HG02798 (cell line): ENCODE results near the gene ANO7.

Experiments used
- ATAC-seq: cut with Tn5 transposase; IDR thresholded peaks from one replicate; pipeline ENCODE4 v1.9.1; 2021; ENCODE audit warnings: mild to moderate bottlenecking; ENCODE audit not compliant: unreplicated experiment, poor library complexity

Gene ANO7

DNA sequence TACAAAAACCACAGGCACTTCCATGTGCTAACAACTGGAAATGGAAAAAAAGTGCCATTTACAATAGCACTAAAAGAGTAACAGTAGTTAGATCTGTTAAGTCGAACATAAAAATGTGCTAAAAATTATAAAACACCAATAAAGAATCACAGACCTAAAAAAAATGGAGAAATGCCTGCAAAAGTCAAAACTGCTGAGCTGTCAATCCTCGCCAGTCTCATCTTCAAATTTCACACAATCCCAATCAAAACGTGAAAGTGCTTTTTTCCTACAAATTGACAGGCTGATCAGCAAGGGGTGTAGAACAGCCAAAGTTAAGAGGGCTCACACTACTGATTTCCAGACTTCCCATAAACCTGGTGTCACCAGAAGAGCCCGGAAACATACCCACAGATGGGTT is 53.2 kb downstream of the ANO7 start:
- no peak for ATAC-seq

- ATAC-seq: no peak
Measured at GRCh38 chr2:241242306-241242705, 53.8 kb downstream of the ANO7 start.

GRCh38 chr2:241244368-241244767 is 55.9 kb downstream of the ANO7 start:
- ATAC-seq: no peak

- no peak for ATAC-seq
Measured at GRCh38 chr2:241248289-241248688, 59.8 kb downstream of the ANO7 start.

GRCh38 chr2:241248897-241249296 is 60.4 kb downstream of the ANO7 start:
- no peak for ATAC-seq

DNA sequence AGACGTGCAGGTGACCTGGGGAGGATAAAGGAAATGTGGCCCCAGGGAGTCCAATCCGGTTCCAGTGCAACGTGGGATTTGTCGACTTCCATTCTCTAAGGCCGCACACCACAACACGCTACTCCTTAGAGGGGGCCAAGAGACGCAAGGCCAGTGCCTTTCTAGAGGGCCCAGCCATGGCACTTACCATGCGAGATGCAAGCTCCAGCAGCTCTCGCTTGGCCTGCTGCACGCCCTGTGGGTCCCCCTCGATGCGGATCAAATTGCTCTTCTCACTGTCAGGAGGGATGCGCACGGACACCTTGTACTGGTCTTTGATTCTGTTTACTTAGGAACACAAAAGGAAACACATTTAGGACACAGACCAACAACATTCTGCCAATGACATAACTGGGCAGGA is 61.2 kb downstream of the ANO7 start:
- ATAC-seq: no peak

- no peak for ATAC-seq
Measured at GRCh38 chr2:241252778-241253475, 64.5 kb downstream of the ANO7 start.

GRCh38 chr2:241254904-241255351 is 66.5 kb downstream of the ANO7 start:
- no peak for ATAC-seq

- no peak for ATAC-seq
Measured at GRCh38 chr2:241255542-241256167, 67.2 kb downstream of the ANO7 start.

- no peak for ATAC-seq
Measured at GRCh38 chr2:241256168-241256545, 67.7 kb downstream of the ANO7 start.

DNA sequence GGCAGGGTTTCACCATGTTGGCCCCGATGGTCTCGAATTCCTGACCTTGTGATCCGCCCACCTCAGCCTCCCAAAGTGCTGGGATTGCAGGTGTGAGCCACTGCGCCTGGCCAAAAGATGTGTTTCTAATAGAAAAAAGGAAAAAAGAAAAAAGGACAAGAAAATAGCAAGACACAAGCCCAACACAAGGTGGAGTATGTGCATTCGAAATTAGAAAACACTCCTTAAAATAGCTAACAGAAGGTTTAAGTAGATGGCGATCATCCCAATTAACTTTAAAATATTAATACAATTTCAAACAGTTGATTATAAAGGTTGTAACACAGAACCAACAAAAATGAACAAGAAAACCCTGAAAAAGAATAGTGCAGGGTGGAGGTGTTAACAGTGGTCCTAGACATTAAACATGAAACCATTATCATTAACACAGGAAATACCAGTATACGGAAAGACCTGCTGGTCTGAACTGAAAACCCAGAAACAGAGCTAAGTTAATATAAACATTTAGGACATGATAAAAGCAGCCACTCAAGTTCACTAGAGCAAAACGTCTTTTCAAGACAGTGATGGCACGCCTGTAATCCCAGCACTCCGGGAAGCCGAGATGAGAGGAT is 69.0 kb downstream of the ANO7 start:
- no peak for ATAC-seq

DNA sequence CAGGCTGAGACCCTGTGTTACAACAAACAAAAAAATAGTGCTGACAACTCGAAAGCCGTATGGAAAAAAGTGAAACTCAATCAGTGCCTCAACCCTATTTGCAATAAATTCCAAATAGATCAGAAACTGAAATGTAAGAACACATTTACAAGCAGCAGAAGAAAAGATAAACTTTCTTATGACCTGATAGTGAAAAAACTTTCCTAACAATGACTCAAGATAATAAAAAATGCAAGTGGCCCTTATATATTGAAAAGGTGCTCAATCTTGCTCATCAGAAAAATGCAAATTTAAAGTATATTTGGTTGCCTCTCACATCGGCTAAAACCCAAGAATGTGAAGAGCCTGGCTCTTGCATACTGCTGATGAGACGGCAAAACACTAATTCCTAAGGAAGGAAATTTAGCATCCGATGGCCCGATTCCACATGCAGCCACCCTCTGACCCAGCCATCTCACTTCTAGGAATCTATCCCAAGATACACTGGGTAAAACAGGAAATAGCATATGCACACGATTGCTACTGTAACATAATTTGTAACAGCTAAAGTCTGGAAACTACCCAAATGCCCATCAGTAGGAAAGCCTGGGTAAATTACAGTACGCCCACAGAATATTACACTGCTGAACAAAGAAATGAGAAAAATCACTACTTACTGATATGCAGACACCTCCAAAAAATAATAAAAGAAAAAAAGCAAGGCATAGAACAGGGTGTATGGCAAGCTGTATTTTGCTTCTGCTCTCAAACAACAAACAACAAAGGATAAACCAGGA is 70.2 kb downstream of the ANO7 start:
- no peak for ATAC-seq

DNA sequence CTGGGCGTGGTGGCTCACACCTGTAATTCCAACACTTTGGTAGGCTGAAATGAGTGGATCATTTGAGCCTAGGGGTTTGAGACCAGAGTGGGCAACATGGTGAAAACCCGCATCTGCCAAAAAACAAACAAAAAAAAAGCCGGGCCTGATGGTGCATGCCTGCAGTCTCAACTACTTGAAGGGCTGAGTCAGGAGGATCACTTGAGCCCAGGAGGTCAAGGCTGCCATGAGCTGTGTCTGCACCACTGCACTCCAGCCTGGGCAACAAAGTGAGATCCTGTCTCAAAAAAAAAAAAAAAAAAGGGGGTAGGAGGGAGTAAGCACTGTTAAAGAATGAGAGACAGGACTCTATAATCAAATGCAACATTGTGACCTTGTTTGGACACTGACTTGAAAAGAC is 72.4 kb downstream of the ANO7 start:
- no peak for ATAC-seq

- no peak for ATAC-seq
Measured at GRCh38 chr2:241261628-241262027, 73.2 kb downstream of the ANO7 start.

GRCh38 chr2:241263061-241263460 is 74.6 kb downstream of the ANO7 start:
- no peak for ATAC-seq

DNA sequence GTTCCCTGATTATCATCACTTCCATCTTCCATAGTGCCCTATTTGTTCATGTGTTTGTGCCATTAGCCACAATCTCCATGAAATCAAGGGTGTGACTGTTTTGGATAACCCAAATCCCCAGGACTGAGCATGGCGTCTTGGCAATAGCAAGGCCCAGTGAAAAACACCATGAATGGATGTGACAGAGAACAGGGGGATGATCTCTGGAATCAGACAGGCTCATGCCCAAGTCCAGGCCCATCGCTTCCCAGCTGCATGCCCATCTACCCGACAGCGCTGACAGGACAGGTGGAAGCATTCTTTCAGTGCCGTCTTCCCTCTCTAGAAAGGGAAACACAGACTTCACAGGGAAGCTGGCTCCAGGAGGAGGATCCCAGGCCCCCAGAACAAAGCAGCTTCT is 77.0 kb downstream of the ANO7 start:
- ATAC-seq: no peak

DNA sequence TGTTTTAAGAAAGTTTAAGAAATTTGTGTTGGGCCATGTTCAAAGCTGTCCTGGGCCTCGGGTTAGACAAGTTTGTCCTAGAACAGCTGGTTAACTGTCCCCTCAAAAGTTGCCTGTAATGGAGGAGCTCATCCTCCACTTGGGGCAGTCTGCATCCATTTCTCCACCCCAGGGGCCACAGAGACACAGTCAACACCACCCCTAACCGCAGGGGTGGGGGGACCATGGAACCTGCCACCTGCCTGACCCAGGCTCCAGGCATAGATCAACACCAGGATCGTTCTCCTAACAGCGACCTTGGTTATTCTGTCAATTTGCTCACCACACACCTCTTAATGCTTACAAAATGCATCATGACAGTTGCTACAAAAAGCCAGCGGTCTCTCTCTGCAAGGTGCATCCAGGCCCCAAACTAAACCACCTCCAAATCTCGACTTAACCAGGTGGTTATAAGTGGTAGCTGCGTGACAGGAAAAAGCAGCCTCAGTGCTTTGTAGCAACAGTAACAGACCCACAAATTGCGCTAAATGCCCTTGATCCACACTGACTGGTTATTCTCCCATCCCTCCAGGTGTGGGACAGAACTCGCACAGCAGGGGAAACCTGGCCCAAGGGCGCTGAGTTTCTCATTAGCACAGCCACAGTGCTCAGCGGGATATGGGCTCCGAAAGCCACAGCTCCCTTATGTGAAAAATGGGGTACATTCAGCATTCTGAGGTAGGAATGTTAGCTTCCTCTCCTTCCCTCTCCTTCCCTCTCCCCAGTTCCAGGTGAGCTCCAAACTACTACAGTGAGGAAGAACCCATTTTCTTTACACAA is 79.0 kb downstream of the ANO7 start:
- no peak for ATAC-seq

- ATAC-seq: no peak
Measured at GRCh38 chr2:241268306-241268705, 79.8 kb downstream of the ANO7 start.

DNA sequence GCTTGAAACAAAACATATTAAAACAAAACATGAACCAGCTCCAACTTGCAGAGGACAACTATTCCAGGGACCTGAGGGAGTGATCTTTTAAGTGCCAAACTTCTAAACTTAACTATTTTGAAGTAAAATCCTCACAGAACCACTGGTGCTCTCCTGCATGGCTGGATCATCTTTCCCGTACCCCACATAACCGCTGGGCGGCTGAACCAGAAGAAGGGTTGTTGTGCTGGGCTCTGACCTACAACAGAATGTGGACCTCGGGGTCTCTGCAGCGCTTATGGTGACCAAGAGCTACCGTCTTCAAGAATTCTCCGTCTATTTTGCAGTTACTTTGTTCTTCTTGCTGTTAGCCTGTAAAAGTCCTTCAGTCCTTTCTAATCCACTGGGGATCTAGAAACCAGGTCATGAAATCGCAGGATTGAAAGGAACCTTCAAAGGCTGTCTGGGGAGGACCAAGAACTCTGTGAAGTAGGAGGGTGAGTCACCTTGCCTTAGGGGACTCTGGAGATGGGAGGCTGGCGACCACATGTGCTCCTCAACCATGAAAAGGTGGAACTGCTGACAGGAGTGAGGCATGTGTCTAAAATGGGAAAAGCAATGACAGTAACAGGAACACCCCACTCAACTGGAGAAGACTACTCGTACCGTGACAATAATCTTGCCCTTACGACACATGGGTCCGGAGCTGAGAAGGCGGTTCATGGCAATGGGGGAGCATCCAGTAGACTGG is 80.4 kb downstream of the ANO7 start:
- no peak for ATAC-seq
